ENCODE results near the gene ARFIP1.

Gene ARFIP1

GRCh38 chr4:152898606-152899005 is 118.9 kb downstream of the ARFIP1 start:
- TF ChIP-seq EZH2phosphoT487 (conservative IDR thresholded peaks at IDR 0.05; ENCODE audit: low read length) (no peak), CTCF (IDR thresholded peaks at IDR 0.05; ENCODE audit: insufficient read depth, low read length, poor library complexity, severe bottlenecking) (no peak)
- Histone ChIP-seq H3K27ac (ENCODE audit: low read depth, low read length) (no peak overlapping the region), H3K36me3 (ENCODE audit: low read length) (no peaks in the 10 kb centered on the region), H3K4me2 (ENCODE audit: low read depth, low read length, poor library complexity, severe bottlenecking) (no peak overlapping the region), H3K9me2 (replicated peaks; ENCODE audit: insufficient read depth, low read length) (no peaks in the 10 kb centered on the region), H3K79me2 (ENCODE audit: insufficient read depth, low read length) (no peaks in the 10 kb centered on the region), H3K9me3 (ENCODE audit: insufficient read depth, low read length) (no peaks in the 10 kb centered on the region), H3K9ac (ENCODE audit: low read length) (no peak overlapping the region), H2AFZ (ENCODE audit: low read depth, low read length, severe bottlenecking) (no peak overlapping the region), H3F3A (ENCODE audit: insufficient read depth) (no peaks in the 10 kb centered on the region), H3K4me3 (ENCODE audit: insufficient read depth, low read length, poor library complexity, severe bottlenecking) (no peak overlapping the region), H4K20me1 (ENCODE audit: low read depth, low read length) (0 out of 2 replicates have a peak, but pooled peaks cover 3% of the 10 kb centered on the region), H3K27me3 (ENCODE audit: low read length) (no peaks in the 10 kb centered on the region)

GRCh38 chr4:152900395-152900794 is 120.6 kb downstream of the ARFIP1 start:
- Histone ChIP-seq H3K9ac (ENCODE audit: low read length) (no peak overlapping the region), H3K9me3 (ENCODE audit: insufficient read depth, low read length) (no peaks in the 10 kb centered on the region), H4K20me1 (ENCODE audit: low read depth, low read length) (0 out of 2 replicates have a peak, but pooled peaks cover 3% of the 10 kb centered on the region), H3F3A (ENCODE audit: insufficient read depth) (no peaks in the 10 kb centered on the region), H3K4me2 (ENCODE audit: low read depth, low read length, poor library complexity, severe bottlenecking) (no peak overlapping the region), H2AFZ (ENCODE audit: low read depth, low read length, severe bottlenecking) (no peak overlapping the region), H3K27ac (ENCODE audit: low read depth, low read length) (no peak overlapping the region), H3K79me2 (ENCODE audit: insufficient read depth, low read length) (no peaks in the 10 kb centered on the region), H3K27me3 (ENCODE audit: low read length) (no peaks in the 10 kb centered on the region), H3K36me3 (ENCODE audit: low read length) (no peaks in the 10 kb centered on the region), H3K4me3 (ENCODE audit: insufficient read depth, low read length, poor library complexity, severe bottlenecking) (no peak overlapping the region), H3K9me2 (replicated peaks; ENCODE audit: insufficient read depth, low read length) (no peaks in the 10 kb centered on the region)
- TF ChIP-seq EZH2phosphoT487 (conservative IDR thresholded peaks at IDR 0.05; ENCODE audit: low read length) (no peak), CTCF (IDR thresholded peaks at IDR 0.05; ENCODE audit: insufficient read depth, low read length, poor library complexity, severe bottlenecking) (no peak)

GRCh38 chr4:152901205-152901604 is 121.5 kb downstream of the ARFIP1 start:
- Histone ChIP-seq H3K27me3 (ENCODE audit: low read length) (no peaks in the 10 kb centered on the region), H3K9me2 (replicated peaks; ENCODE audit: insufficient read depth, low read length) (no peaks in the 10 kb centered on the region), H3K36me3 (ENCODE audit: low read length) (no peaks in the 10 kb centered on the region), H3K4me3 (ENCODE audit: insufficient read depth, low read length, poor library complexity, severe bottlenecking) (no peak overlapping the region), H4K20me1 (ENCODE audit: low read depth, low read length) (0 out of 2 replicates have a peak, but pooled peaks cover 3% of the 10 kb centered on the region), H2AFZ (ENCODE audit: low read depth, low read length, severe bottlenecking) (no peak overlapping the region), H3K27ac (ENCODE audit: low read depth, low read length) (no peak overlapping the region), H3F3A (ENCODE audit: insufficient read depth) (no peaks in the 10 kb centered on the region), H3K9me3 (ENCODE audit: insufficient read depth, low read length) (no peaks in the 10 kb centered on the region), H3K79me2 (ENCODE audit: insufficient read depth, low read length) (no peaks in the 10 kb centered on the region), H3K4me2 (ENCODE audit: low read depth, low read length, poor library complexity, severe bottlenecking) (no peak overlapping the region), H3K9ac (ENCODE audit: low read length) (no peak overlapping the region)
- TF ChIP-seq EZH2phosphoT487 (conservative IDR thresholded peaks at IDR 0.05; ENCODE audit: low read length) = no peak
- no peak for TF ChIP-seq CTCF (IDR thresholded peaks at IDR 0.05; ENCODE audit: insufficient read depth, low read length, poor library complexity, severe bottlenecking)

Measured in SU-DHL-6 (cell line).